ENCODE data around the gene GTF2I.

DNA sequence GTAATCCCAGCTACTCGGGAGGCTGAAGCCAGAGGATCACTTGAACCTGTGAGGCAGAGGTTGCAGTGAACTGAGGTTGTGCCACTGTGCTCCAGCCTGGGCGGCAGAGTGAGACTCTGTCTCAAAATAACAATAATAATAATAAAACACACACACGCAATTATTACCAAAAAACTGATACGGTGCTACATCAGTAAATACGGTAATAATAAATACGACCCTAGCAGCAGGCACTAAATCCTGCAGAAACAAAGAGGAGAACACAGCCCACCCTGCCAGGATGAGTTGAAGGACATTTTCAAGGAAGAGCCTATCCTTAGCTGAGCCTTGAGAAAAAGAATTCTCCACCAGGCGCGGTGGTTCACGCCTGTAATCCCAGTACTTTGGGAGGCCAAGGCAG lies 34.4 kb upstream of the GTF2I start:
- TF ChIP-seq, protein P1, sequence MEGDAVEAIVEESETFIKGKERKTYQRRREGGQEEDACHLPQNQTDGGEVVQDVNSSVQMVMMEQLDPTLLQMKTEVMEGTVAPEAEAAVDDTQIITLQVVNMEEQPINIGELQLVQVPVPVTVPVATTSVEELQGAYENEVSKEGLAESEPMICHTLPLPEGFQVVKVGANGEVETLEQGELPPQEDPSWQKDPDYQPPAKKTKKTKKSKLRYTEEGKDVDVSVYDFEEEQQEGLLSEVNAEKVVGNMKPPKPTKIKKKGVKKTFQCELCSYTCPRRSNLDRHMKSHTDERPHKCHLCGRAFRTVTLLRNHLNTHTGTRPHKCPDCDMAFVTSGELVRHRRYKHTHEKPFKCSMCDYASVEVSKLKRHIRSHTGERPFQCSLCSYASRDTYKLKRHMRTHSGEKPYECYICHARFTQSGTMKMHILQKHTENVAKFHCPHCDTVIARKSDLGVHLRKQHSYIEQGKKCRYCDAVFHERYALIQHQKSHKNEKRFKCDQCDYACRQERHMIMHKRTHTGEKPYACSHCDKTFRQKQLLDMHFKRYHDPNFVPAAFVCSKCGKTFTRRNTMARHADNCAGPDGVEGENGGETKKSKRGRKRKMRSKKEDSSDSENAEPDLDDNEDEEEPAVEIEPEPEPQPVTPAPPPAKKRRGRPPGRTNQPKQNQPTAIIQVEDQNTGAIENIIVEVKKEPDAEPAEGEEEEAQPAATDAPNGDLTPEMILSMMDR (conservative IDR thresholded peaks at IDR 0.05 in 1 of 2, IDR thresholded peaks at IDR 0.05 in 1 of 2; ENCODE audit: low read depth in 1 of 2, low read length in 2 of 2), result no peak
- no peak for TF ChIP-seq EZH2 (IDR thresholded peaks at IDR 0.05; ENCODE audit: low read length, missing control alignments)

All from fibroblast of lung (primary cell).